GM21381 (cell line): ENCODE data around the gene TNFRSF18.
"Not testable (repeated sequence)": the region's sequence is repeated elsewhere in the genome, so short reads cannot be mapped to it uniquely, and the experiment has no call there.

Experiments used
- ATAC-seq: cut with Tn5 transposase; IDR thresholded peaks from one replicate; pipeline ENCODE4 v1.9.1; 2021; ENCODE audit warnings: mild to moderate bottlenecking, moderate library complexity; ENCODE audit not compliant: unreplicated experiment

TNFRSF18 gene, protein sequence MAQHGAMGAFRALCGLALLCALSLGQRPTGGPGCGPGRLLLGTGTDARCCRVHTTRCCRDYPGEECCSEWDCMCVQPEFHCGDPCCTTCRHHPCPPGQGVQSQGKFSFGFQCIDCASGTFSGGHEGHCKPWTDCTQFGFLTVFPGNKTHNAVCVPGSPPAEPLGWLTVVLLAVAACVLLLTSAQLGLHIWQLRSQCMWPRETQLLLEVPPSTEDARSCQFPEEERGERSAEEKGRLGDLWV

DNA sequence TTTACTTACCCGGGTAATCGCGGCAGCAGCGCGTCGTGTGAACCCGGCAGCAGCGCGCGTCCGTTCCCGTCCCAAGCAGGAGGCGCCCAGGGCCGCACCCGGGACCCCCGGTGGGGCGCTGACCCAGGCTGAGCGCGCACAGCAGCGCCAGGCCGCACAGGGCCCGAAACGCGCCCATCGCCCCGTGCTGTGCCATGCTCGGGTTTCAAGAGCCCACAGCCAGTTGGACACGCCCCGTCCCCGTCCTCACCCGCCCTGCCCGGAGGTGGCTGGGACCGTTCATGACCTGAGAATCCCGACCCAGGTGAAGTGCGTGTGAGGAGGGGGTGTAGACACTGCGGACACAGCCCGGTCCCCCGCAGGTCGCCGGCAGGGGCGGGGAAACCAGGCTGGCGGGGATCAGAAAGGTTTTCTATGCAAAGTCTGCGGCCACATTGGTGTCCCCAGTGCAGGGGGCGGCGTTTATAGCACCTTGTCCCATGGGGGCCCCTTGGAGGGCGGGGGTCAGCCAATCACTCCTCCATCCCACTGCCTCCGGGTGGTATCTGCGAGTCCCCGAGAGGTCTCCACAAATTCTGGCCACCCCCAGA, at the start of gene TNFRSF18:
Gene TNFRSF18, minus strand, starts transcription at position 217 of the 590 bp plus-strand sequence. Its CDS starts 21 bp downstream, at position 196.
- ATAC-seq, result no peak

DNA sequence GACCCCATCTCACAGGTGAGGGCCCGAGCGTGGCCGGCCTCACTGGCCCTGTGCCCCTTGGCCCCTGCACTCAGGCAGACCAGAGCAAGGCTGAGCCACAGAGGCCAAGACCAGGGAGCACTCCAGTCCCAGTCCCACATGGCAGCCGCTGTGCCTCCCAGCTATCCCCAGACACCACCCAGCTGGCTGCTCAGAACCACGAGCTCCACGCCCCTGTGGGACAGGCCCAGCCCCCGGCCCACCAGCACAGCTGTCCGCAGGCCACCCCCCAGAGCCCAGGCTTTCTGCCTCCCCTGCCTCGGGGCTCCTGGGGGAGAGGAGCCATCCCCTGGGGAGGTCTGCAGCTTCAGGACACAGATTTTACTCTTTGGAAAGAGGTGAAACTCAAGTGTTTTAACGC, 49.2 kb upstream of the TNFRSF18 start:
- ATAC-seq, result no peak

DNA sequence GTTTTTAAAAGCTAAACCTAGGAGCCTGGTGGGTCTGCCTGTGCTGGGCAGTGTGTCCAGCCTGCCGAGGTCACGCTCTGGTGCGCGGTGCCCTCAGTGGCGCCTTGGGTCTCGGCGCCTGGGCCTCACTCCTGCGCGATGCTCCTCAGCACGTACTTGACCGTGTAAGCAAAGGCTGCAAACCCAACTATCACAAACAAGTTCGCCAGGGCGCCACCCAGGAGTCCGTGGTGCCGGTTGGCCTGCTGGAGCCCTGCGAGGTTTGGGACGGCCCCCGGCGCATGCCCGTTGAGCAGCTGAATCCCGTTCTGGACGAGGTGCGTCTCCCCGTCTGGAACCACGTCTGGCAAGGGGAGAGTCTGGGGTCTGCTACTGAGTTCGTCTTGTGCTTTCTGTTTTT, 48.7 kb upstream of the TNFRSF18 start:
- no peak for ATAC-seq

DNA sequence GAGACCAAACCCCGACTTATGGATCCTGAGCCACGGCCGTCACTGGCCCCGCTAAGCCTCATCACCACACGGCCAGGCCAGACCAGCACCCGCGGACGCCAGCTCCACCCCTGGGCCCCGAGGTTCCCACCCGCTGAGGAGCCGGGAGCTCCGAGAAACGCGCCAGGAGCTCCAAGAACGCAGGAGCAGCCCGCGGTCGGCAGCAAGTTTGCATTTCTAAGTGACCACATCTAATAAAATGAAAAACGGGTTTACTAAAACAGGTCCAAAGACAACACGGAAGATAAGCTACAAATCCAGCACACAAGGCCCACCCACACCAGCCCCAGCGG, 48.2 kb upstream of the TNFRSF18 start:
- no peak for ATAC-seq

DNA sequence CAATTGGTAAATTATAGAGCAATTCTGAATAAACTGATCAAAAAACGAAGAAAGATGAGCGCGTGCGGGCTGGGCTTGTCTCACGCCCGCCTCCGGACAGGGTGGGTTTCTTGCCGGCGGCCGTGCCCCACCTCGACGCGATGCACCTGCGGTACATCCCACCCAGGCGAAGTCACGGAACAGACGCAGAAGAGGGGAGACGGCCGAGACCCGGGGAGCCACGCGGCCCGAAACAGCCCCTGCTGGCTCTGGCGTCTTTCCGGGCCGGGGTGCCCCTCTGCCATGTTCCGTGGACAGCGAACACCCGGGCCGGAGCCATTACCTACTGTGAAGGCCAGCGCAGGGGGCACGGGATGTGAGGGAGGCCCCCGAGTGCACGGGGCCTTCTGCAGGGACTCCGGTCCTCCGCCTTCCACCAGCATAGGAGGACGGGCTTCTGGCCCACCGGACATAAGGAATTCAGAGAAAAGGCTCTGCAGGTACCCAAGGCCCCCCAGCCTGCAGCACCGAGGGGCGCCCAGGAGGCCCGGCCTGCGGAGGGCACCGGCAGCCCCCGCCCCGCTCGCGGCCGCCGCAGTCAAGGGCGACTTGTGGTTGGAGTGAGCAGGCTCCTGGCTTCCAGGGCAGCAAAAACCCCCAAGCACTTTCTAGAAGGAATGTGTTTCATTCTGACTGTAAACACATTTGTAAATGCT, 47.7 kb upstream of the TNFRSF18 start:
- ATAC-seq, result no peak

DNA sequence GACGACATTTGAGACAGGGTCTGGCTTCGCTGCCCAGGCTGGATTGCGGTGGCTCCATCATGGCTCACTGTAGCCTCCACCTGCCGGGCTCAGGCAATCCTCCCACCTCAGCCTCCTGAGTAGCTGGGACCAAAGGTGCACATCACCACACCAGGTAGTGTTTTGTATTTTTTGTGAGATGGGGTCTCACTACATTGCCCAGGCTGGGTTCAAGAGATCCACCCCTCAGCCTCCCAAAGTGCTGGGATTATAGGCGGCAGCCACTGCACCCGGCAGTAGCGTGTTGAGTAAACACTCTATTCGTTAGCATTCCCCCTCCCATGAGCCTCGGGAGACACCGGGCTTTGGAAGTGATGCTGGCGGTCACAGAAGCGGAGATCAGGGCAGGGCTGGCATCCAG, 46.9 kb upstream of the TNFRSF18 start:
- no peak for ATAC-seq

DNA sequence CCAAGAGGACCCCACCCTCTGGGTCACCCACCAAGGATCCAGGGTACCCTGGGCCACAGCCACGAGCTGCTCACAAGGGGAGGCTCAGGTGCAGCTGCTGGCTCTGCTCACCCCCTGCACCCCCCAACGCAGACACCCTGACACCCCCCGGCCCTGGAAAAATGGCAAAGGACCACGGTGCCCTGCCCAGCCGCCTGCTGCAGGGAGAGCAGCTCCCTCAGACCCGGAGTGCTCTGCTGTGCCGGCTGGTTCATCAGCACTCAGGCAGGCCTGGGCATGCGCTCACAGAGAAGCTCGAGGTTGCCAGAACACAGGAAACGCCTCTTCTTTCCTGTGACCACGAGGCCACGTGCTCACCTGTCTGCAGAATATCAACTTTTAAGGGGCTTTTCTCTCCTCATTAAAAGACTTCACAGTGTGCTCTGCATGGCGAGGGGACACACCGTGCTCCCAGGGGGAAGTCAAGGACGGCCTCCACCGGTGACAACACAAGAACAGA, 44.4 kb upstream of the TNFRSF18 start:
- ATAC-seq, result no peak

GRCh38 chr1:1248009-1248913, 41.9 kb upstream of the TNFRSF18 start:
- ATAC-seq, result not testable (repeated sequence)

DNA sequence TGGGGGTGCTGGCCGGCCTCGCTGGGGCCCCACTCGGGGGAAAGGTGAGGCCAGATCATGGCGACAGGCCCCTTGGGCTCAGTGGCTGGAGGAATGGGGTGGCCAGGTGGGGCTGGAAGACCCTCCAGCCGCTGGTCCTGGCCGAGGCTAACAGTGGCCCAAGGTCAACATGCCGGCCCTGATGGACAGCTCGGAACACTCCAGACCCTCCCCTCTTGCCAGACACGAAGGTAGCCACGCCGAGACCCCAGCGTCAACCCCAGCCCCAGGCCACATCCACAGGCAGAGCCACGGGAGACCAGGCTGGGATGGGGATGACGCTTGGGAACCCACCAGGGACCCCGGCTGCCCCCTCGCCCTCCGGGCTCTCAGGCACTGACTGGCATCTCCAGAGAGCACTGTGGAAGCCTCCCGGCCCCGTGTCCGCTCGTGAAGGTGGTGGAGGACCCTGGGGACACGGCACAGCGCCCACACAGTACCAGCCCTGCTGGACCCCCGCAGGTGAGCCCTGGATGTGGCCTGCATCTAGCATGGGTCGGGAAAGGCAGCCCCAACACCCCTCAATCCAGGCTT, 41.0 kb upstream of the TNFRSF18 start:
- no peak for ATAC-seq

GRCh38 chr1:1246577-1247340, 40.4 kb upstream of the TNFRSF18 start, which contains the start of gene C1QTNF12:
C1QTNF12 (minus strand) TSS chr1:1246722; CDS start chr1:1246690, 32 bp downstream.
- no peak for ATAC-seq

- ATAC-seq, result no peak
Measured at GRCh38 chr1:1245817-1246576, 39.6 kb upstream of the TNFRSF18 start.

DNA sequence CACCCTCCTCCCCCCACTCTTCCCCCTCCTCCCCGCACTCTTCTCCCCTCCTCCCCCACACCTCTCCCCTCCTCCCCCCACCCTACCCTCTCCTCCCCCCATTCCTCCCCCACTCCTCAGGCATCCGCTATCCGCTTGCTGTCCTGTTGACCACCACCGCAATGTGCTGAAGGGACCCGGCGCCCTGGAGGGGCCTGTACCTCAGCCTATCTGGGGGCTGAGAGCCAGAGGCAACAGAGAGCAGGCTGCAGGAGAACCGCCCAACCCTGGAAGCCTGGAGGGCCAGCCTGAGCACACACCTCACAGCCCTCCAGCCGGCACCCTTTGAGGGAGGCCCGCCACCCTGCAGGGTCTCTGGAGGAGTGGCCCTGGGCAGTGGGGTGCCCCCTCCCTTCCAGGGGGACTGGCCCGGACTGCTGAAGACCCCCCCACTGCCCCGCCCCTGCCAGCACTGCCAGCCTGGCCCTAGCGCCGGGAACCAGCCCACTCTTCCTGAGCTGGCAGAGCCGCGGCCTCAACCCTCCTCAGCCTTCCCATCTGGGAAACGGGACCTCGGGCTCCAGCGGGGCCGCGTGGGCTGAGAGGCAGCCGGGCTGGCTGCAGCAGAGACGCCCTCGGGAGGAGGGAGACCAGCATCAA, 38.9 kb upstream of the TNFRSF18 start:
- ATAC-seq, result no peak

DNA sequence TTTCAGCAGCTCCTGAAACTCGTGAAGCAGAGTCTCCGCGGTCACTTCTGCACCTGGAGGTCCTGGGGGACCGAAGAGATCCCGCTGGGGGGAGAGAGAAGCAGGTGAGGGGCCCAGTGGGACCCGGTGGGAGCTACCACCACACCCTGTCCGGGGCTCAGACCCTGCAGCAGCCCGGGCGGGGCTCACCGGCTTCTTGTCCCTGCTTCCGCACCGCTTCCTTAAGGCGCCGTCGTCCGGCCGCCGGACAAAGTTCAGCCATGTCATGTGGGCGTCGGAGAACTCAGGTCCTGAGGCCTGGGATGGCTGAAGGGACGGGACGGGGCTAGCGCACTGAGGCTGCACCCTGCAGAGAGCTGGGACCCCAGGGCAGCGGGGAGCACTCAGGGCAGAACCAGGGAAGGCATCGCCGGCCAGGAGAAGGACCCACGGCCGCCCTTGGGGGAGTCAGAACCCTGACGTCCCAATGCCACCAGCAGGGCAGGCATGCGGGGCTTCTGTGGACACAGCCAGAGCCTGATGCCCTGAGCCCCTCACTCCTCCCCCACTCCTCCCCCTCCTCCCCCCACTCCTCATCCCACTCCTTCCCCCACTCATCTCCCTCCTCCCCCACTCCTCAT, 37.9 kb upstream of the TNFRSF18 start:
- ATAC-seq, result no peak

GRCh38 chr1:1243807-1244191, 37.4 kb upstream of the TNFRSF18 start:
- ATAC-seq, result no peak

DNA sequence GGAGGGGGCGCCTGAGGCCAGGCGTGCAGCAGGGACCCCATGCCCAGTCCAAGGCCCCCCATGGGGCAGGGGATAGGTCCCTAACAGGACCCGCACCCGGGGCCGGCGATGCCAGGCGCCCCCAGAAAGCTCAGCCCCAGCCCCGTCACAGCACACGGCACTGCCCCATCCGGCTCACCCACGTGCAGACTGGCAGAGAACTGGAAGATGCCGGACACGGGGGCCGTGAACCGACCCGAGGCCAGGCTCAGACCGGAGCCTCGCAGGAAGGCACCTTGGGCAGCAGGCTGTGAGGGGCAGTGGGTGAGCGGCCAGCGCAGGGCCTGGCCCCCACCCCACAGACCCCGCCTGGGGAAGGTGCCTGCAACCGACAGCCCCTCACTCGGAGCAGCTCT, 36.9 kb upstream of the TNFRSF18 start:
- no peak for ATAC-seq

- no peak for ATAC-seq
Measured at GRCh38 chr1:1242461-1243265, 36.3 kb upstream of the TNFRSF18 start.

GRCh38 chr1:1241588-1242219, 35.3 kb upstream of the TNFRSF18 start:
- ATAC-seq, result no peak
